ENCODE measurements around the gene RPGRIP1L. TPM values are rescaled to one million over a fixed set of nuclear protein-coding genes. Genes with fewer than 3 reads are reported as not detected.

Gene RPGRIP1L
- total and polyA plus RNA-seq, 12 donors: 2.6 to 11.6 (median 6.6) TPM

- intact Hi-C loops (cut with DNase I): no loop called here
- Histone ChIP-seq H3K36me3 (replicated peaks in 1 of 2) (no peaks in the 10 kb centered on the region), H3K9me3 (replicated peaks in 1 of 3) (no peaks in the 10 kb centered on the region), H3K27ac (no peak overlapping the region), H3K27me3 (no peaks in the 10 kb centered on the region), H3K4me3 (no peak overlapping the region), H3K4me1 (replicated peaks in 1 of 2) (no peaks in the 10 kb centered on the region)
- DNase-seq: no peak
- TF ChIP-seq CTCF (IDR thresholded peaks at IDR 0.05): no peak
- TF ChIP-seq POLR2A (IDR thresholded peaks at IDR 0.05): no peak
Measured at GRCh38 chr16:53571763-53572162, 131.9 kb downstream of the RPGRIP1L start.

- 63 to 69% (median 67%) methylated on average over 5 of the region's 5 CpGs for WGBS, 4 donors
- DNase-seq: no peak
- H3K4me3 ChIP-seq: no peak overlapping the region
- no peaks in the 10 kb centered on the region for H3K36me3 ChIP-seq (replicated peaks in 1 of 2)
- H3K27ac ChIP-seq: no peak overlapping the region
- TF ChIP-seq POLR2A (IDR thresholded peaks at IDR 0.05): no peak
- TF ChIP-seq CTCF (IDR thresholded peaks at IDR 0.05): no peak
- no peaks in the 10 kb centered on the region for H3K4me1 ChIP-seq (replicated peaks in 1 of 2)
- intact Hi-C loops (cut with DNase I): no loop called here
- no peaks in the 10 kb centered on the region for H3K27me3 ChIP-seq
- H3K9me3 ChIP-seq (replicated peaks in 1 of 3): no peaks in the 10 kb centered on the region
Measured at GRCh38 chr16:53566552-53567245, 137.0 kb downstream of the RPGRIP1L start.

- intact Hi-C loops (cut with DNase I): no loop called here
- Histone ChIP-seq H3K4me3 (no peak overlapping the region), H3K9me3 (replicated peaks in 1 of 3) (no peaks in the 10 kb centered on the region), H3K4me1 (replicated peaks in 1 of 2) (no peaks in the 10 kb centered on the region), H3K27ac (no peak overlapping the region), H3K36me3 (replicated peaks in 1 of 2) (no peaks in the 10 kb centered on the region), H3K27me3 (no peaks in the 10 kb centered on the region)
- TF ChIP-seq POLR2A (IDR thresholded peaks at IDR 0.05): no peak
- no peak for TF ChIP-seq CTCF (IDR thresholded peaks at IDR 0.05)
- DNase-seq: no peak
- 77 to 83% (median 79%) methylated on average over 8 of the region's 8 CpGs for WGBS, 4 donors
Measured at GRCh38 chr16:53565296-53565863, 138.3 kb downstream of the RPGRIP1L start.

GRCh38 chr16:53563426-53563825 lies 140.2 kb downstream of the RPGRIP1L start:
- Histone ChIP-seq H3K4me1 (replicated peaks in 1 of 2) (no peaks in the 10 kb centered on the region), H3K36me3 (replicated peaks in 1 of 2) (no peaks in the 10 kb centered on the region), H3K27me3 (no peaks in the 10 kb centered on the region), H3K27ac (no peak overlapping the region), H3K4me3 (no peak overlapping the region), H3K9me3 (replicated peaks in 1 of 3) (no peaks in the 10 kb centered on the region)
- TF ChIP-seq POLR2A (IDR thresholded peaks at IDR 0.05) (no peak), CTCF (IDR thresholded peaks at IDR 0.05) (no peak)
- intact Hi-C loops (cut with DNase I): no loop called here
- 66 to 79% (median 69%) methylated on average over 4 of the region's 4 CpGs for WGBS, 4 donors
- no peak for DNase-seq

All from adrenal gland (tissue), 12 donors.